Hepatocyte (in vitro differentiated cells): ENCODE data around the gene SNX24. TPM values are rescaled to one million over a fixed set of nuclear protein-coding genes. Genes with fewer than 3 reads are reported as not detected.
A peak's percentile ranks its signal among the peaks of the same experiment; 100 is the strongest.

ENCODE experiments used
- DNase-seq: peaks from one replicate; pipeline ENCODE4 v3.0.0-alpha.2; 2016; ENCODE audit warnings: low spot score
- H2AFZ ChIP-seq: fragments of 200-600 bp; sonication (generic); 2 replicates; pipeline ENCODE4 v1.6.0; 2016; ENCODE audit warnings: antibody characterized with exemption, mild to moderate bottlenecking
- H3K27ac ChIP-seq: fragments of 200-600 bp; sonication (generic); 2 replicates; pipeline ENCODE4 v1.5.1; 2016; ENCODE audit warnings: mild to moderate bottlenecking
- H3K27me3 ChIP-seq: fragments of 200-600 bp; sonication (generic); 2 replicates; pipeline ENCODE4 v1.6.1; 2016
- H3K36me3 ChIP-seq: fragments of 200-600 bp; sonication (generic); replicated peaks from 2 replicates; pipeline ENCODE4 v1.5.1; 2016; ENCODE audit warnings: low read depth; ENCODE audit not compliant: insufficient read depth
- H3K4me1 ChIP-seq: fragments of 200-600 bp; sonication (generic); 2 replicates; pipeline ENCODE4 v1.5.1; 2016; ENCODE audit warnings: mild to moderate bottlenecking, moderate library complexity; ENCODE audit not compliant: insufficient read depth
- H3K4me2 ChIP-seq: fragments of 200-600 bp; sonication (generic); 2 replicates; pipeline ENCODE4 v1.6.0; 2016
- H3K4me3 ChIP-seq: fragments of 200-600 bp; sonication (generic); 2 replicates; pipeline ENCODE4 v1.5.1; 2016; ENCODE audit warnings: mild to moderate bottlenecking
- H3K79me2 ChIP-seq: fragments of 200-600 bp; sonication (generic); 2 replicates; pipeline ENCODE4 v1.6.0; 2017; ENCODE audit warnings: mild to moderate bottlenecking
- H3K9me2 ChIP-seq: fragments of 200-600 bp; sonication (generic); replicated peaks from 2 replicates; pipeline ENCODE4 v1.6.0; 2017; ENCODE audit warnings: mild to moderate bottlenecking; ENCODE audit not compliant: insufficient read depth
- H3K9me3 ChIP-seq: fragments of 200-600 bp; sonication (generic); 2 replicates; pipeline ENCODE4 v1.5.1; 2016; ENCODE audit warnings: low read depth, mild to moderate bottlenecking
- H4K20me1 ChIP-seq: fragments of 200-600 bp; sonication (generic); 2 replicates; pipeline ENCODE4 v1.6.0; 2016; ENCODE audit warnings: mild to moderate bottlenecking; ENCODE audit not compliant: insufficient read depth, poor library complexity, severe bottlenecking
- EZH2 ChIP-seq: fragments of 200-600 bp; sonication (generic); IDR thresholded peaks from 2 replicates; pipeline ENCODE4 v1.6.1; 2016; ENCODE audit warnings: antibody characterized with exemption, mild to moderate bottlenecking, borderline replicate concordance
- EZH2phosphoT487 ChIP-seq: fragments of 200-600 bp; sonication (generic); IDR thresholded peaks from one replicate; pipeline ENCODE4 v1.6.1; 2018; ENCODE audit warnings: antibody characterized with exemption, mild to moderate bottlenecking, low read depth, moderate library complexity; ENCODE audit not compliant: unreplicated experiment, severe bottlenecking
- WGBS: methylation state at CpG from one replicate; pipeline ENCODE4 v1.1.6; 2016; ENCODE audit warnings: low lambda C conversion rate; ENCODE audit errors: missing lambda C conversion rate; 5-methylcytosine and 5-hydroxymethylcytosine counted together
- polyA plus RNA-seq: library from polyadenylated mRNA; unstranded; fragments of >200 nt; fragmentation: Nextera tagmentation; extraction: Ambion mirVana; gene quantifications from 2 replicates; pipeline ENCODE4 v1.2.1, GENCODE V29; 2016
- total RNA-seq: library from RNA; depleted of rRNA; stranded (reverse); fragments of >200 nt; gene quantifications from 2 replicates; pipeline ENCODE4 v1.2.3, GENCODE V29; 2014
- TF ChIP-seq, protein P1 (sequence below): fragments of 200-600 bp; sonication (generic); IDR thresholded peaks from 2 replicates; pipeline ENCODE4 v1.5.1; 2016; ENCODE audit warnings: antibody characterized with exemption, mild to moderate bottlenecking; ENCODE audit not compliant: poor library complexity

The SNX24 gene
- total and polyA plus RNA-seq, 2 experiments from 2014 or later = 28.8 to 38.2 TPM

DNA sequence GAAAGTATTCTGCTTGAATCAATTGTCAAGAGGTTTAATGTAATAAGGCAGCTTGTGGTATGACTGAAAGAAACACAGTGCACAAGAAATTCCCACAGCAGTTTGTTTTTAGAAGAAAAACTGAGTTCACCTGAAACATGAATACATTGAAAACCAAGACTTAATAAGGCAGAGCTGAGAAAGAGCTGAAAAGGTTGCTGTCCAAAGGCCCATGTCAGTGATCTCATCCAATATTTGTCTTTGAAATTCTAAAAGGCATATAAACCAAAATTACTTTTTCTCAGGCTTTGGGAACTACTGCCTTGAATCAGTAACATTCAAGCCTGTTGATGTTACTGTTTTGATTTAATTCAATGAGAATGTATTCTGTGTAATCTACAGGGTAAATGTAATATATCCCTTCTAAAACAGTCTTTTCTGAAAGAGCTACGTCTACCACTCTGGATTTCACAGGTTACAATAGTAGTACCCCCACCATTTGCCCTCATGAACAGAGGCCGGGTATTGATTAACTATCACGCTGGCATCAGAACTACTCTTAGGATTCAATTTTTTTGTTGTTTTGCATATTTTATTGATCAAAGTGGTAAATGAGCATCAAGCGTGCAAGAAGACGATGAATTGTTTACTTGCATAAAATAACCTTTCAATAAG, 133.4 kb downstream of the SNX24 start:
- no peaks in the 10 kb centered on the region for H3K9me3 ChIP-seq
- no peaks in the 10 kb centered on the region for H3K27me3 ChIP-seq
- H3K4me3 ChIP-seq = no peak overlapping the region
- no peaks in the 10 kb centered on the region for H3K9me2 ChIP-seq
- 79% methylated on average over 5 of the region's 5 CpGs for WGBS
- H3K27ac ChIP-seq = peak overlapping the region; percentile 48
- no peak for DNase-seq
- H3K36me3 ChIP-seq = no peaks in the 10 kb centered on the region
- peaks cover 5% of the 10 kb centered on the region for H3K79me2 ChIP-seq
- TF ChIP-seq EZH2 (no peak), EZH2phosphoT487 (no peak)
- TF ChIP-seq, protein P1, sequence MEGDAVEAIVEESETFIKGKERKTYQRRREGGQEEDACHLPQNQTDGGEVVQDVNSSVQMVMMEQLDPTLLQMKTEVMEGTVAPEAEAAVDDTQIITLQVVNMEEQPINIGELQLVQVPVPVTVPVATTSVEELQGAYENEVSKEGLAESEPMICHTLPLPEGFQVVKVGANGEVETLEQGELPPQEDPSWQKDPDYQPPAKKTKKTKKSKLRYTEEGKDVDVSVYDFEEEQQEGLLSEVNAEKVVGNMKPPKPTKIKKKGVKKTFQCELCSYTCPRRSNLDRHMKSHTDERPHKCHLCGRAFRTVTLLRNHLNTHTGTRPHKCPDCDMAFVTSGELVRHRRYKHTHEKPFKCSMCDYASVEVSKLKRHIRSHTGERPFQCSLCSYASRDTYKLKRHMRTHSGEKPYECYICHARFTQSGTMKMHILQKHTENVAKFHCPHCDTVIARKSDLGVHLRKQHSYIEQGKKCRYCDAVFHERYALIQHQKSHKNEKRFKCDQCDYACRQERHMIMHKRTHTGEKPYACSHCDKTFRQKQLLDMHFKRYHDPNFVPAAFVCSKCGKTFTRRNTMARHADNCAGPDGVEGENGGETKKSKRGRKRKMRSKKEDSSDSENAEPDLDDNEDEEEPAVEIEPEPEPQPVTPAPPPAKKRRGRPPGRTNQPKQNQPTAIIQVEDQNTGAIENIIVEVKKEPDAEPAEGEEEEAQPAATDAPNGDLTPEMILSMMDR = no peak
- no peaks in the 10 kb centered on the region for H4K20me1 ChIP-seq
- H2AFZ ChIP-seq = no peak overlapping the region
- peaks cover 6% of the 10 kb centered on the region for H3K4me1 ChIP-seq
- H3K4me2 ChIP-seq = peak overlapping the region; percentile 40

DNA sequence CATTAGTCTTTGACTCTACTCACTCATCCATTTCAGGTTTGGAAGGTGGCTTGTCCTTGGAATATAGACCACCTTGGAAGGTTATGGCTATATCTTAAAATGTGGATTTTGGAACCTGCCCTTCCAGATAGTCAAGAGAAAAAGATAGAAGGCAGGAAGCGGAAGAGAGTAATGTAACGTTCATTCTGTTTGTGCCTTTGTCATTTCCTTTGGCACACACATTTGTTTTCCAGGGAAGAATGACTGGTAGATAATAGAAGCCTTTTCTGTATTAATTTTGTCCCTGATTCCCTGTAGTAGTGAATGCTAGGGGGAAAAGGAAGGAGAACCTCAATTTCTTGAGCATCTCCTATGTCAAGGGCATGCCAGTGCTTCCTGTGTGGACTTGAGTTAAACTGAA, 136.4 kb downstream of the SNX24 start:
- no peak overlapping the region for H3K4me3 ChIP-seq
- H3K4me2 ChIP-seq = no peak overlapping the region
- no peak overlapping the region for H3K27ac ChIP-seq
- DNase-seq = no peak
- no peaks in the 10 kb centered on the region for H3K9me3 ChIP-seq
- H3K36me3 ChIP-seq = no peaks in the 10 kb centered on the region
- peaks cover 5% of the 10 kb centered on the region for H3K79me2 ChIP-seq
- TF ChIP-seq, protein P1 = no peak
- TF ChIP-seq EZH2phosphoT487 (no peak), EZH2 (no peak)
- no peak overlapping the region for H2AFZ ChIP-seq
- WGBS = 77% methylated on average over 2 of the region's 2 CpGs
- H3K4me1 ChIP-seq = peaks cover 6% of the 10 kb centered on the region
- H3K9me2 ChIP-seq = no peaks in the 10 kb centered on the region
- H3K27me3 ChIP-seq = no peaks in the 10 kb centered on the region
- no peaks in the 10 kb centered on the region for H4K20me1 ChIP-seq

DNA sequence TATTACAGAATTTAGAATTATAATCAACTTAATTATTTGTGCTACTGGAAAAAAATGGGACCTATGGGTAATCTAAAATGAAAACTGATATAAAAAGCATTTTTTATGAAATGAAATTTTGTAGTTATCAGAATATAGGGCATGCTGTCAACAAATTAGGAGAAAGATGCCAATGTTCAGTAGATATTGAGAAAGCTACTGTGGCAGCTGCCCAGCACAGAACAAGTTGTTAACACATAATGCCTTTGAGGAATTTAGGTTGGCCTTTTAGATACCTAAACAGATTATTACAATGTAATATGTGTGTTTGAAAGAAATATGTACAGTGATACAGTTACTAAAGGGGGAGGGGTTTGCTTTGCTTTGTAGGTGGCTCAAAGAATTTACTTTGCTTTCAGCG, 137.0 kb downstream of the SNX24 start:
- DNase-seq = no peak
- Histone ChIP-seq H2AFZ (no peak overlapping the region), H3K4me2 (no peak overlapping the region), H4K20me1 (no peaks in the 10 kb centered on the region), H3K79me2 (peaks cover 5% of the 10 kb centered on the region), H3K9me3 (no peaks in the 10 kb centered on the region), H3K27me3 (no peaks in the 10 kb centered on the region), H3K27ac (no peak overlapping the region), H3K36me3 (no peaks in the 10 kb centered on the region), H3K4me3 (no peak overlapping the region), H3K4me1 (peaks cover 3% of the 10 kb centered on the region), H3K9me2 (no peaks in the 10 kb centered on the region)
- WGBS = 0% methylated on average over 1 of the region's 1 CpG
- TF ChIP-seq EZH2 = no peak
- no peak for TF ChIP-seq EZH2phosphoT487
- TF ChIP-seq, protein P1 = no peak
